Hepatocyte (in vitro differentiated cells): ENCODE measurements around the gene TSN.

Experiments used
- CTCF ChIP-seq: fragments of 200-600 bp; sonication (generic); IDR thresholded peaks from 2 replicates; pipeline ENCODE4 v1.5.1; 2016; ENCODE audit warnings: antibody characterized with exemption, mild to moderate bottlenecking; ENCODE audit not compliant: poor library complexity
- EZH2 ChIP-seq: fragments of 200-600 bp; sonication (generic); IDR thresholded peaks from 2 replicates; pipeline ENCODE4 v1.6.1; 2016; ENCODE audit warnings: antibody characterized with exemption, mild to moderate bottlenecking, borderline replicate concordance
- EZH2phosphoT487 ChIP-seq: fragments of 200-600 bp; sonication (generic); IDR thresholded peaks from one replicate; pipeline ENCODE4 v1.6.1; 2018; ENCODE audit warnings: antibody characterized with exemption, mild to moderate bottlenecking, low read depth, moderate library complexity; ENCODE audit not compliant: unreplicated experiment, severe bottlenecking

GRCh38 chr2:121816797-121817196 lies 61.3 kb downstream of the TSN start:
- no peak for TF ChIP-seq CTCF
- TF ChIP-seq EZH2phosphoT487, result no peak
- no peak for TF ChIP-seq EZH2
